SH-SY5Y (cell line): ENCODE results near the gene IMMP1L.

ENCODE experiments used
- GATA2 ChIP-seq: IDR thresholded peaks from 2 replicates; pipeline ENCODE4 v1.6.1; 2011; ENCODE audit warnings: mild to moderate bottlenecking, low read depth, low read length
- GATA3 ChIP-seq: IDR thresholded peaks from 2 replicates; pipeline ENCODE4 v1.6.1; 2011; ENCODE audit warnings: low read depth, mild to moderate bottlenecking, low read length, moderate library complexity

- TF ChIP-seq GATA3 = no peak
- TF ChIP-seq GATA2 = no peak
Measured at GRCh38 chr11:31474083-31474482, 35.3 kb downstream of the IMMP1L start.
